Lower leg skin (tissue), 4 donors: ENCODE measurements around the gene BNC2. TPM values are rescaled to one million over a fixed set of nuclear protein-coding genes. Genes with fewer than 3 reads are reported as not detected.

ENCODE experiments used
- DNase-seq, 2 donors: peaks; one replicate each; pipeline ENCODE4 v3.0.0-alpha.2; 2019; ENCODE audit warnings: low spot score in 2 of 2
- H3K4me3 ChIP-seq: fragments of 200-600 bp; sonication (generic); 2 replicates; pipeline ENCODE4 v1.5.1; 2017; ENCODE audit warnings: mild to moderate bottlenecking, low read depth; ENCODE audit not compliant: poor library complexity, severe bottlenecking
- CTCF ChIP-seq, 3 donors: fragments of 450-650 bp; IDR thresholded peaks; one replicate each; pipeline ENCODE4 v1.5.1; 2016; ENCODE audit warnings: antibody characterized with exemption in 3 of 3, mild to moderate bottlenecking in 3 of 3, moderate library complexity in 2 of 3
- POLR2A ChIP-seq, 2 donors: fragments of 450-650 bp; IDR thresholded peaks; one replicate each; pipeline ENCODE4 v1.6.1; 2016 to 2017; ENCODE audit warnings: antibody characterized with exemption in 2 of 2, mild to moderate bottlenecking in 1 of 2, moderate library complexity in 1 of 2
- WGBS, 2 donors: methylation state at CpG; one replicate each; pipeline ENCODE4 v1.1.5; 2018; 5-methylcytosine and 5-hydroxymethylcytosine counted together
- intact Hi-C: fragments of 100-400 bp; cut with DNase I; formaldehyde crosslinking; loops from one replicate; pipeline ENCODE4 v1.15.0; 2023; ENCODE audit warnings: low total_unique reads
- total RNA-seq, 4 donors: library from RNA; depleted of rRNA; stranded (reverse); fragments of >200 nt; gene quantifications; one replicate each; pipeline ENCODE4 v1.1.0, GENCODE V29; 2016

BNC2 gene
- total RNA-seq, 4 donors from 2014 or later, result 1.7 to 8.5 (median 3.7) TPM

GRCh38 chr9:16386827-16387077 lies 483.7 kb downstream of the BNC2 start:
- TF ChIP-seq CTCF (IDR thresholded peaks at IDR 0.05), result no peak
- DNase-seq, result no peak
- no peak overlapping the region for H3K4me3 ChIP-seq
- 39 to 51% methylated on average over 2 of the region's 2 CpGs for WGBS, 2 donors
- intact Hi-C loops, result no loop called here

- 67 to 73% methylated on average over 6 of the region's 6 CpGs for WGBS, 2 donors
- no peak overlapping the region for H3K4me3 ChIP-seq
- TF ChIP-seq POLR2A (IDR thresholded peaks at IDR 0.05) (no peak), CTCF (IDR thresholded peaks at IDR 0.05) (no peak)
- peak in 1 of 2 donors; percentile 57 for DNase-seq
- intact Hi-C loops, result no loop called here
Observed at GRCh38 chr9:16386007-16386826, 484.3 kb downstream of the BNC2 start.

- intact Hi-C loops, result no loop called here
- no peak for DNase-seq
- TF ChIP-seq POLR2A (IDR thresholded peaks at IDR 0.05), result no peak
- TF ChIP-seq CTCF (IDR thresholded peaks at IDR 0.05), result no peak
- H3K4me3 ChIP-seq, result no peak overlapping the region
Observed at GRCh38 chr9:16385590-16385989, 484.9 kb downstream of the BNC2 start.

- intact Hi-C loops, result no loop called here
- 77 to 78% methylated on average over 6 of the region's 6 CpGs for WGBS, 2 donors
- TF ChIP-seq POLR2A (IDR thresholded peaks at IDR 0.05) (no peak), CTCF (IDR thresholded peaks at IDR 0.05) (no peak)
- H3K4me3 ChIP-seq, result no peak overlapping the region
- no peak for DNase-seq
Observed at GRCh38 chr9:16384993-16385392, 485.5 kb downstream of the BNC2 start.

- DNase-seq, result no peak
- intact Hi-C loops, result no loop called here
- WGBS, 2 donors, result 84 to 89% methylated on average over 4 of the region's 4 CpGs
- no peak for TF ChIP-seq POLR2A (IDR thresholded peaks at IDR 0.05)
- TF ChIP-seq CTCF (IDR thresholded peaks at IDR 0.05), result no peak
- H3K4me3 ChIP-seq, result no peak overlapping the region
Observed at GRCh38 chr9:16377311-16377710, 493.2 kb downstream of the BNC2 start.

GRCh38 chr9:16371306-16371705 lies 499.2 kb downstream of the BNC2 start:
- WGBS, 2 donors, result 86 to 92% methylated on average over 4 of the region's 4 CpGs
- TF ChIP-seq POLR2A (IDR thresholded peaks at IDR 0.05) (no peak), CTCF (IDR thresholded peaks at IDR 0.05) (no peak)
- intact Hi-C loops, result no loop called here
- no peak for DNase-seq
- H3K4me3 ChIP-seq, result no peak overlapping the region
